Measurements from ENCODE around the gene TMEM207.

TMEM207 gene

DNA sequence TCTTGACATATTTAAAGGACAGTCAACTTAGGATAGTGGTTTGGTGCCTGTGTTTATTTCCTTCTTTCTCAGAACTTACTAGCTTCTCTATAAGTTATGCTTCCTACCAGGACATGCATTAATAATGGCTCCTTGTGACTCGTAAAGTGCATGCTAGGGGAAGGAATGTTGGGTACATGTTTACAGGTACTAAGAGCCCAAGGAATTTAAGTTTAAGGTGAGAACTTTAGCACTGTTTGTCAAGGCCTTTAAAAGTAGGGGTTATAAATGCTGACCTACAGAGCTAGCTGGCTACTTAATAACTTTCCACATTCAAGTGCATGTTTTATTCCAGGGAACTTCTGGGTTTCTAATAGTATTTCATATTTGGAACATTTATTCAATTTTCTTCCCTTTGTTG, at the start of gene TMEM207:
TMEM207 (minus strand) TSS at position 101 of the 400 bp plus-strand sequence; CDS start at position 9, 92 bp downstream.
- no peaks in the 10 kb centered on the region for H4K20me1 ChIP-seq (ENCODE audit: insufficient read depth, low read length, poor library complexity, severe bottlenecking)
- H3K9me2 ChIP-seq (replicated peaks; ENCODE audit: low read depth, low read length) = no peaks in the 10 kb centered on the region
- H3K9ac ChIP-seq (ENCODE audit: low read depth, low read length, poor library complexity, severe bottlenecking) = no peak within 1 kb of the TSS
- H3K9me3 ChIP-seq (ENCODE audit: insufficient read depth, low read depth, low read length) = no peaks in the 10 kb centered on the region
- no peaks in the 10 kb centered on the region for H3F3A ChIP-seq (ENCODE audit: low read depth)
- peaks cover 8% of the 10 kb centered on the region for H3K4me1 ChIP-seq (ENCODE audit: insufficient read depth, low read length, poor library complexity, severe bottlenecking)
- H3K79me2 ChIP-seq (ENCODE audit: insufficient read depth, low read length) = no peaks in the 10 kb centered on the region
- H3K27me3 ChIP-seq (ENCODE audit: insufficient read depth, low read length, poor library complexity, severe bottlenecking) = no peaks in the 10 kb centered on the region
- H3K4me3 ChIP-seq (ENCODE audit: low read length, poor library complexity, severe bottlenecking) = no peak within 1 kb of the TSS
- TF ChIP-seq, protein P1, sequence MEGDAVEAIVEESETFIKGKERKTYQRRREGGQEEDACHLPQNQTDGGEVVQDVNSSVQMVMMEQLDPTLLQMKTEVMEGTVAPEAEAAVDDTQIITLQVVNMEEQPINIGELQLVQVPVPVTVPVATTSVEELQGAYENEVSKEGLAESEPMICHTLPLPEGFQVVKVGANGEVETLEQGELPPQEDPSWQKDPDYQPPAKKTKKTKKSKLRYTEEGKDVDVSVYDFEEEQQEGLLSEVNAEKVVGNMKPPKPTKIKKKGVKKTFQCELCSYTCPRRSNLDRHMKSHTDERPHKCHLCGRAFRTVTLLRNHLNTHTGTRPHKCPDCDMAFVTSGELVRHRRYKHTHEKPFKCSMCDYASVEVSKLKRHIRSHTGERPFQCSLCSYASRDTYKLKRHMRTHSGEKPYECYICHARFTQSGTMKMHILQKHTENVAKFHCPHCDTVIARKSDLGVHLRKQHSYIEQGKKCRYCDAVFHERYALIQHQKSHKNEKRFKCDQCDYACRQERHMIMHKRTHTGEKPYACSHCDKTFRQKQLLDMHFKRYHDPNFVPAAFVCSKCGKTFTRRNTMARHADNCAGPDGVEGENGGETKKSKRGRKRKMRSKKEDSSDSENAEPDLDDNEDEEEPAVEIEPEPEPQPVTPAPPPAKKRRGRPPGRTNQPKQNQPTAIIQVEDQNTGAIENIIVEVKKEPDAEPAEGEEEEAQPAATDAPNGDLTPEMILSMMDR (conservative IDR thresholded peaks at IDR 0.05; ENCODE audit: low read length) = no peak
- TF ChIP-seq EZH2phosphoT487 (IDR thresholded peaks at IDR 0.05; ENCODE audit: borderline replicate concordance) = no peak
- no peak within 1 kb of the TSS for H3K4me2 ChIP-seq (ENCODE audit: low read depth, low read length, poor library complexity, severe bottlenecking)
- H3K36me3 ChIP-seq (ENCODE audit: insufficient read depth, low read length) = no peaks in the 10 kb centered on the region
- no peak within 1 kb of the TSS for H2AFZ ChIP-seq (ENCODE audit: low read length)

- H3K4me3 ChIP-seq (ENCODE audit: low read length, poor library complexity, severe bottlenecking) = no peak overlapping the region
- no peaks in the 10 kb centered on the region for H3K4me1 ChIP-seq (ENCODE audit: insufficient read depth, low read length, poor library complexity, severe bottlenecking)
- no peaks in the 10 kb centered on the region for H4K20me1 ChIP-seq (ENCODE audit: insufficient read depth, low read length, poor library complexity, severe bottlenecking)
- no peak overlapping the region for H3K4me2 ChIP-seq (ENCODE audit: low read depth, low read length, poor library complexity, severe bottlenecking)
- no peaks in the 10 kb centered on the region for H3K36me3 ChIP-seq (ENCODE audit: insufficient read depth, low read length)
- H3K79me2 ChIP-seq (ENCODE audit: insufficient read depth, low read length) = no peaks in the 10 kb centered on the region
- no peak for TF ChIP-seq EZH2phosphoT487 (IDR thresholded peaks at IDR 0.05; ENCODE audit: borderline replicate concordance)
- TF ChIP-seq, protein P1 (conservative IDR thresholded peaks at IDR 0.05; ENCODE audit: low read length) = no peak
- no peak overlapping the region for H3K9ac ChIP-seq (ENCODE audit: low read depth, low read length, poor library complexity, severe bottlenecking)
- H3K27me3 ChIP-seq (ENCODE audit: insufficient read depth, low read length, poor library complexity, severe bottlenecking) = peaks cover 63% of the 10 kb centered on the region
- no peaks in the 10 kb centered on the region for H3F3A ChIP-seq (ENCODE audit: low read depth)
- H3K9me2 ChIP-seq (replicated peaks; ENCODE audit: low read depth, low read length) = no peaks in the 10 kb centered on the region
- no peaks in the 10 kb centered on the region for H3K9me3 ChIP-seq (ENCODE audit: insufficient read depth, low read depth, low read length)
- H2AFZ ChIP-seq (ENCODE audit: low read length) = no peak overlapping the region
These were observed 49.4 kb upstream of the TMEM207 start for GRCh38 chr3:190499122-190499521.

GRCh38 chr3:190498293-190498692, 48.6 kb upstream of the TMEM207 start:
- H3K79me2 ChIP-seq (ENCODE audit: insufficient read depth, low read length) = no peaks in the 10 kb centered on the region
- no peaks in the 10 kb centered on the region for H3K9me3 ChIP-seq (ENCODE audit: insufficient read depth, low read depth, low read length)
- H3K9ac ChIP-seq (ENCODE audit: low read depth, low read length, poor library complexity, severe bottlenecking) = no peak overlapping the region
- H3K27me3 ChIP-seq (ENCODE audit: insufficient read depth, low read length, poor library complexity, severe bottlenecking) = peaks cover 67% of the 10 kb centered on the region
- H3K4me2 ChIP-seq (ENCODE audit: low read depth, low read length, poor library complexity, severe bottlenecking) = no peak overlapping the region
- H2AFZ ChIP-seq (ENCODE audit: low read length) = no peak overlapping the region
- no peaks in the 10 kb centered on the region for H4K20me1 ChIP-seq (ENCODE audit: insufficient read depth, low read length, poor library complexity, severe bottlenecking)
- H3K36me3 ChIP-seq (ENCODE audit: insufficient read depth, low read length) = no peaks in the 10 kb centered on the region
- no peak overlapping the region for H3K4me3 ChIP-seq (ENCODE audit: low read length, poor library complexity, severe bottlenecking)
- H3K4me1 ChIP-seq (ENCODE audit: insufficient read depth, low read length, poor library complexity, severe bottlenecking) = no peaks in the 10 kb centered on the region
- TF ChIP-seq, protein P1 (conservative IDR thresholded peaks at IDR 0.05; ENCODE audit: low read length) = no peak
- no peak for TF ChIP-seq EZH2phosphoT487 (IDR thresholded peaks at IDR 0.05; ENCODE audit: borderline replicate concordance)
- no peaks in the 10 kb centered on the region for H3F3A ChIP-seq (ENCODE audit: low read depth)
- no peaks in the 10 kb centered on the region for H3K9me2 ChIP-seq (replicated peaks; ENCODE audit: low read depth, low read length)

Data from Loucy (cell line).